D721Med (cell line): Measurements from ENCODE around the gene ELAC2.

Experiments used
- DNase-seq: peaks from one replicate; pipeline ENCODE4 v3.0.0; 2011; ENCODE audit warnings: low spot score; ENCODE audit not compliant: insufficient read length
- FAIRE-seq: peaks from 2 replicates; lab custom pipeline; 2011; peaks lifted over from hg19 to GRCh38; lab: Jason Lieb, UNC
- CTCF ChIP-seq: IDR thresholded peaks from 2 replicates; pipeline ENCODE4 v1.5.1; 2012; ENCODE audit warnings: mild to moderate bottlenecking, control low read depth; ENCODE audit not compliant: insufficient read depth; ENCODE audit errors: missing control alignments

Gene ELAC2

GRCh38 chr17:13024016-13024415, 6.2 kb upstream of the ELAC2 start:
- FAIRE-seq (no peak), DNase-seq (no peak)

GRCh38 chr17:13016881-13017654, 759 bp downstream of the ELAC2 start:
- DNase-seq (no peak), FAIRE-seq (no peak)
- TF ChIP-seq CTCF = no peak

More at GRCh38 chr17:13024016-13024415, 6.2 kb upstream of the ELAC2 start:
- no peak for TF ChIP-seq CTCF

- TF ChIP-seq CTCF = no peak
- FAIRE-seq = no peak
- no peak for DNase-seq
These were observed 3.0 kb downstream of the ELAC2 start for GRCh38 chr17:13014801-13015200.

- no peak for TF ChIP-seq CTCF
- FAIRE-seq (no peak), DNase-seq (no peak)
These were observed 6.9 kb downstream of the ELAC2 start for GRCh38 chr17:13010959-13011358.

GRCh38 chr17:13008461-13008860, 9.4 kb downstream of the ELAC2 start:
- TF ChIP-seq CTCF = no peak
- DNase-seq = no peak
- no peak for FAIRE-seq

- no peak for TF ChIP-seq CTCF
- no peak for FAIRE-seq
- no peak for DNase-seq
These were observed 12.3 kb downstream of the ELAC2 start for GRCh38 chr17:13005530-13005929.

GRCh38 chr17:13004336-13004735, 13.5 kb downstream of the ELAC2 start:
- FAIRE-seq (no peak), DNase-seq (no peak)
- no peak for TF ChIP-seq CTCF
